NCI-H774 (cell line): ENCODE results near the gene ZNF831.
A peak's percentile ranks its signal among the peaks of the same experiment; 100 is the strongest.

ENCODE experiments used
- DNase-seq: peaks from one replicate; lab custom pipeline; 2025; lab: John Stamatoyannopoulos, UW

The ZNF831 gene

DNA sequence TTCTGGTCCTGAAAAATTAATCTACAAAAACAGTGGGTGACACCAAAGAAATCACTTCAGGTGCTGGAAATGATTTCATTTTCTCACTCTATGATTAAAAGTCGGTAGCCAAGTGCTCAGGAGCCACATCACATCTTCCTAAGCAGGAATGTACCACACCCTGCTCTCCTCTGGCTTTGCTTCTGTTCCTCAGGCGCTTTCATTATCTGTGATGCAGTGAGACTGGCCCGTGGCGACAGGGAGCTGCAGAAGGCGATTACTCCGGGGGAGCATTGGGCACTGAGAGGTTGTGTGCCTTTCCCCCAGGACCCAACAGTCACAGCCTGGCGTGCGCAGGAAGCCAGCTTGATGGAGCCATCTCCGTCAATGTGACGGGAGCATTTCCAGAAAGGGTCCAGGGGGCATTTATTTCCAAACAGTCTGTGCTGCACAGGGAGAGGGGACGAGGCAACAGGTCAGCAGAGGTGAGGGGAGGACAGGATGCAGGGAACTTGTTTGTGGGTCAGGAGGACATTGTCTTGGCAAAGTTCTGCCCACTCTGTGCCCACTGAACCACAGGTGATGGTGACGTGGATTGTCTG is 5.6 kb upstream of the ZNF831 start:
- no peak for DNase-seq

DNA sequence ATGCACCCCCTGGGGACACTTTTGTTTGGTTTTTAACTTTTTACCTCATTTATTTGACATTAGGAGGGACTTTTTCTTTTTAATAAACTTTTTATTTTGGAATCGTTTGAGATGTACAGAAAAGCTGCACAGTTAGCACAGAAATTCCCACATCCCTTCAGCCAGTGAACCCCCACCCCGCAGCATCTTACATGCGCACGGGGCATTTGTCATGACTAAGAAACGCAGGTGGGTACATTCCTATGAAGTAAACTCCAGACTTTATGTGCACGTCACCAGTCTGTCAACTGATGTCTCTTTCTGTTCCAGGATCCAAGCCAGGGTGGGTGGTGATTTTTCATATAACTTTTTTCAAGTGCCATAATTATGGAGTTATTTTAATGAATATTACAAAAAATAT is 4.9 kb upstream of the ZNF831 start:
- no peak for DNase-seq

DNA sequence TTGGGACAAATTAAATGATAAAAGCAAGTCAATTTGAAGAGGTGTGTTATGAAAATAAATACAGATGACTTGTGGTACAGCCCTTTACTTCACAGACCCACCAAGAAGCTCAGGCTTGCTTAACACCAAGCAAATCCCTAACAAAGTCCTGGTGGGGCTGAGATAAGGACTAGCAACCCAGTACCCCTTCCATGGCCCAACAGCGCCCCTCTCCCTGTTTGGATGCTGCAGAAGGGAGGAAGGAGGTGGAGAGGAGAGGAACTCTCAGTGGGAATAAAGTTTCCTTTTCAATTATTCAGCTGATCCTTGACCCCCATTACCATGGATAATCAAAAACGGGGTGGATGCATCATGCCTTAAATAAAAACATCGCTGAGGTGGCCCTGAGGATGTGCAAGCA is 4.5 kb upstream of the ZNF831 start:
- no peak for DNase-seq

DNA sequence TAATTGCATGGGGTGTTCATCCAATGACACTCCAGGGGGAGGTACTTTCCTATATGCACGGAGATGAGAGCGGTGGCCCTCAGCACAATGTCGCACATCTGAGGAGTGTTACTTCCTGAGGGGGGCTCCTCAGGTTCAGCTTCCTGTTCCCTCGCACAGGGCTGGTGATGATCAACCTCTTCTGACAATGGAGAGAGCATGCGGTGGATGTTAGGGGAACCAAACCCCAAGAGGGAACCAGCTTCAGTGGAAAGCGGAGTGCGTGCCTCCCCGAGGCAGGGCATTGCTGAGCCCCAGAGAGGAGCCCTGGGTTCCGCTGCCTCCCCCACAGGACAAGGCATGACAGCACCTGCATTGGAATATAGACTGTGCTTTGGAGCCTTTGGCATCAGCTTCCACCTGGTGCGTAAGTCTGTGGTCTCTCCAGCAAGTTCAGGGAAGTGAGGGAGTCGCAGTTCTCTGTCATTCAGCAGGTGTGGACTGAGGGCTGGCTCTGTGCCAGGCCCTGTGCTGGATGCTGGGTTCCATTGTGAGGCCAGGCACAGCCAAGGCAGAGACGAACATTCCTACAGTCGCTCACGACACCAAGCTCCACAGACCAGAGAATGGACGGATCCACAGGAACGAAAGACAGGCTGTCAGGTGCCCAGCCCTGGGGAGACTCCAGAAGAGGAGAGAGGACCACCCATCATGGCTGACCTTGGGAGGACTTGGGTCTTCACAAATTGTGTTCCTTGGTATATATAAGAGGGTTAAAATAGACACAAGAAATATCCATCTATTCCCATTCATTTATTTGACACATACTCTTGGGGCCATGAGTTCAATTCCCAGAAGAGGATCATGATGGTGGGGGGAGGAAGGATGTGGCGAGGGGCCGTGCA is 3.9 kb upstream of the ZNF831 start:
- DNase-seq: peak; percentile 26

DNA sequence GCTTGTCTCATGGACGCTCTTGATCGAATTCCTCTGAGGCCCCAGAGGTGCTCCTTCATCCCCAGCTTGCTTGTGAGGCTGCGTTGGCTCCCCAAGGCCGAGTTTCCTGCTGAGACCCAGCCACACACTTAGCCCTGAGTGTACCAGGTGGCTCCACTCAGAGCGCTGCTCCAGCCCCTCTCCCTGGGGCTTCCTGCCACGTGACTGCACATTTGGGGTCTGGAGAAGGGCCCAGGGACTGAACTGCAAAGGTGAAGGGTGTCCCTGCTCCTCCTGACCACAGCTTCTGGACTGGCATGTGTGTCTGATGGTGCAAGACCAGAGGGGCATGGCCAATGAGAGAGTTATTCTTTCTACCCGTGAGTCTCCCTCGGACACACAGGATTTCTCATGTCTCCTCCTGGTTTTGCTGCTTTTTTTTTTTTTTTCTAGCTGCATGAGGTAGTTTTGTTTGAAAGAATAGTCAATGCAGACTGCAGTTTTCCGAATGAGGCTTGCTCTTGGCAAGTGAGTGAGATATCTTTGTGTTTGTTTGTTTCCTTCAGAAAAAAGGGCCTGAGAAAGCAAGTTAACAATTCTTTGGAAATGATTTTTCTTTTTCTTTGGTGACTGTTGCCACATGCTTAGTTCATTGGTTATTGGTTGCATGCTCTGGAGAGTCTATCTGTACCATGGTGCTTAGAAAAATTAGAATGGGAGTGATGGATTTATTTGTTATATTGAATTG is 3.1 kb upstream of the ZNF831 start:
- no peak for DNase-seq

DNA sequence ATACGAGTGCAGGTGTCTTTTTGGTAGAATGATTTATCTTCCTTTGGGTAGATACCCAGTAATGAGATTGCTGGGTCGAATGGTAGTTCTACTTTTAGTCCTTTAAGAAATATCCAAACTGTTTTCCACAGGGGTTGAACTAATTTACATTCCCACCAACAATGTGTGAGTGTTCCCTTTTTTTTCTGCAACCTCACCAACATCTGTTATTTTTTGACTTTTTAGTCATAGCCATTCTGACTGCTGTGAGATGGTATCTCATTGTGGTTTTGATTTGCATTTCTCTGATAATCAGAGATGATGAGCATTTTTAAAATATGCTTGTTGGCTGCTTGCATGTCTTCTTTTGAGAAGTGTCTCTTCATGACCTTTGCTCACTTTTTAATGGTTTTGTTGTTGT is 1.9 kb upstream of the ZNF831 start:
- no peak for DNase-seq

DNA sequence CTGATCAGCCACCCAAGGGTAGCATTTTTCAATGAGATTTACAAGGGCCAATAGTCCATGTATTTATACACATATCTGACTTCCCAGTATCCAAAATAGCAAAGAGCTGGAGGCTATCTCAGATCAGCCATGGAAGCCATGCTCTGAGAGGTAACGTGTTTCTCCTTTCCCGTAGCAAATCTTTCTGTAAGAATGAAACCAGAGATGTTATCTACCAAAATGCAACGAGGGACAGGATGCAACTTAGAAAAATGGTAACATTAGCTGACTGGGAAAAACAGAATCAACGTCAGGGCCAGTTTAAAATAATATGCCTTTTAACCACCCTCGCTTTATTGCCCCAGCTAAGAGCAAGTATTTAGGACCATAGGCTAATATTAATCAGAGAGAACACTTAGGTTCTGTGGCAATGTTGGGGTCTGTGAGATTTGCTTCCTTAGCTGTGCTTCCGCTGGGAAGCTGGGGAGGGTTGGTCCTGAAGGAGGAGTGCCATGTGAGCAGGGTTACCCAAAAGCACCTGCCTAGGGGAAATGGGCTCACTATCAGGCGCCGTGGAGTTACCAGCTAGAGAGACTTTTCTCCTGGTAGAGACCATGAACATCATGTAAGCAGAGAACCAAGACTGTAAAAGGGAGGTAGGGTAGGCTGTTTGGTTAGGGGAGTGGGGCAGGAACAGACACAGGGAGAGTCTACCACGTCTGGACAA is 1.2 kb downstream of the ZNF831 start:
- DNase-seq: no peak

DNA sequence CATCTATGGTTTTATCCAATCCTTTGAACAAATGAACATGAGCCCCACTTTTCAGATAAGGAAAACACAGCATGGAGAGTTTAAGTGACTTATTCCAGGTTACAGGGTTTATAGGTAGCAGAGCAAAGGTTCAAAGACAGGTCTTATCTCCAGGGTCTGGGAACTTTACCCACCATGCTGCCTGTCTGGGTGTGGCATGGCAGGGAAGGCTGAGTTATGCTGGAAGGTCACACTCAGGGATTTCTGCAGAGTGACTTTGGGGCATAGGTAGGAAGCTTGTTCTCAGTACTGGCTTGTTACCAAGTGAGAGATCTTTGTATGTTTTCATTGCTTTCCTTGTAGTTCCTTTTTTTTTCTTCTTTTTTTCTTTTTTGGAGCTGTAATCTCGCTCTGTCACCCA is 1.8 kb downstream of the ZNF831 start:
- no peak for DNase-seq

DNA sequence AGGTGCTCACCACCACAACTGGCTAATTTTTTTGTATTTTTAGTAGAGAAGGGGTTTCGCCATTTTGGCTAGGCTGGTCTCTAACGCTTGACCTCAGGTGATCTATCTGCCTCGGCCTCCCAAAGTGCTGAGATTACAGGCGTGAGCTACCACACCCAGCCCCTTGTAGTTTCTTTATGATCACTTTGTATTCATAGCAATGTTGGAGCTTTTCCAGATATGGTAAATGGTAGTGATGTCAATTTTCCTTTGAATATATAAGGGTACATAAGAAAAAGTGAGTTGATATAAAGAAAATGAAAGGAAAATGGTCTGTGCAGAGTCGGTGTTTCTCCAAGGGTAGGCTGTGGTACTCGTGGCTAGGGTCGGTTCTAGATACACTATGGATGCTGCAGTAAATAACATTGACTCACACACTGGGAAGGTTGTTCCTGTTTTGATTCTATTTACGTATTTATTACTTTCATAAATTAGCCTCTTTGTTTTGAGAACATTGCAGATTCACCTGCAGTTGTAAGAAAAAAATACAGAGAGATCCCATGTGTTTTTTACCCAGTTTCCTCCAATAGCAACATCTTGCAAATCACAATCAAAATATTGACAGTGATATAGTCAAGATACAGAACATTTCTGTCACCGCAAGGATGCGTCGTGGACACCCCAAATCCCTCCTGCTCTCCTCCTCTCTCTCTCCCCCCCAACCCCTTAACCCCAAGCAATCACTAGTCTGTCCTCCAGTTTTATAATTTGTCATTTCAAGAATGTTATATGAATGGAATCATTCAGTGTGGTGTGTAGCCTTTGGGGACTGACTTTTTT is 2.5 kb downstream of the ZNF831 start:
- DNase-seq: no peak

DNA sequence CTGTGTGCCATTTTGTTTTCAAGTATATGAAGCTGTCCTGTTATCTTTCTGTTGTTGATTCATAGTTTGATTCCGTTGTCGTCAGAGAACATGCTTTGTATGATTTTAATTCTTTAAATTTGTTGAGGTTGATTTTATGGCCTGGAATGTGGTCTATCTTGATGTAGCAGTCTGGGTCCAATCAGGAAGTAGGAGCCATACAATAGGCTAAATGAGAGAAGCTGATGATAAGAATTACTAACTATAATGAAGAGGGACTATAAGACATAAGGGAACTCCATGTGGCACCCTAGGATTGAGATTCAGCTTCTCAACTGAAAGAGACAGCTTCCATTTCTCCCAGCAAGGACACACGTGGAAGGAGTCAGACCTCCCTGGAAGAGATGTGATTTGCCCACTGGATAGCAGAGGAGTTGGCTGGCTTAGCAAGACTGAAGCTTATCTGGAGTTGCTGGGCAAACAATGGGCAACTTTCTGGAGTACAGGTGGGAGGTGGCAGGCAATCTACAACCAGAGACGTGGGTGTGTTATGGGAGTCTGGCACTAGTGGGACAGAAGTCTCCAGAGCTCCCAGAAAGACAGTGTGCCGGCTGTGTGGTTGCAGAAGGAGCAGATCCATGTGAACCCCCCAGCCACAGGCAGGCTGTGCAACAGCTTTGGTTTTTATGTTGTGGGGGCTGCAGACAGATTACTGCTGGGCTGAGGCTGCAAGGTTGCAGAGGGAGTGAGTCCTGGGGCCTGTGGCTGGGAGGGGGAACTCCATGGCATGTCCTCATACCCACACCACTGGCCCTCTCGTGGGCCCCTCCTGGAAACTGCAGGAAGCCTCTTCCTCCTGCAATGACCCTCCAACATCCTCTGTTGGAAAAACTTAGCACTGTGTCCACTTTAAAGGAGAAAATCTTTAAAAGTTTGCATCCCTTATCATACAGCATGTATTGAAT is 7.1 kb downstream of the ZNF831 start:
- DNase-seq: no peak

DNA sequence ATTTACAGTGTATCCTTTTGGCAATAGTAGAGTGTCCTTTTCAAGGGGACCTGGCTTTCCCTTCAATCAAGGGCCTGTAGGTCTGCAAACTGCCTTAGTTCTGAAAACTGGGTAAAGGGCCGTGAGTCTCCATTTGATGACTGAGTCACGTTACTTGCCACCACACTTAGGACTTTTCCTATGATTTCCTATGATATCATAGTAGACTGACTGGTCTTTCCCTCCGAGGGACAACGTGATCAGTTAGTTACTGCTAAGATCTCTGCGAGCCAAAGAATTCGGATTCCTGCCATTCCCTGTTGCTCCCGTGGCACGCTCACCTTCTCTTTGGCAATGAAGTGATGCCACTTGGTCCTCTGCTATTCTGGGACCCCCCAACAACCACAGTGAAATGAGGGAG is 8.4 kb downstream of the ZNF831 start:
- DNase-seq: no peak

DNA sequence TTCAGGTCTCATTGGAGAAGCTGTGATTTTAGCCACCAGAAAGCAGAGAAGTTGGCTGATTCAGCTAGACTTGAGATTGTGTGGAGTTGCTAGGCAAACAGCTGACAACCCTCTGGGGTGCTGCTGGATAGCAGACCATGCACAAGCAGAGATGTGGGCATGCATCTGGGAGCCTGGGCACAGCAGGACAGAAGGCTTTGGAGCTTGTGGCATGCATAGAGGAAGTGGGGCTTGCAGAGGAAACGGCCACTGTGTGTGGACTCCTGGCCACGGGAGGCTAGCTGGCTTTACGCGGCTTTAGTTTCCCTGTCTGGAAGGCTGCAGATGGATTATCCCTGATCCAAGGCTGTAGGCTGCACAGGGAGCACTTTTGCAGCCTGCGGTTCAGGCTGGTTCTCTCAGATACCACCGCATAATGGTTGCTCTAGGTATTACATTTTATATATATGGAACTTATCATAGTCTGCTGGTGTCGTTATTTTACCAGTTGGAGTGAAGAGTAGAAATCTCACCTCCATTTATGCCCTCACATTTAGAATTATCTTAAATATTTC is 10.4 kb downstream of the ZNF831 start:
- DNase-seq: no peak

DNA sequence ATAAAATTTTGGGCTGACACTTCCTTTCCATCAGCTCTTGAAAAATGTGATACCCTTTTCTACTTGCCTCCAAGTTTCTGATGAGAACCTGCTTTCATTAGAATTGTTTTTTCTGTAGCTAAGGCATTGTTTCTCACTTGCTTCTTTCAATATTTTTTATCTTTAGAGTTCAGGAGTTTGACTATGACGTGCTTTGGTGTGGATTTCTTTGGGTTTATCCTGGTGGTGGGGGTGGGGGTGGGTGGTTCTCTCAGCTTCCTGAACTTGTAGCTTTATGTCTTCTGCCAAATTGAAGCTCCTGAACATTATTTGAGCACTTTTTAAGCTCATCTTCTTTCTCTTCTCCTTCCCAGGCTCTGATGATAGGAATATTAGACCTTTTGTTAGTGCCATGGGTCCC is 11.4 kb downstream of the ZNF831 start:
- DNase-seq: no peak

DNA sequence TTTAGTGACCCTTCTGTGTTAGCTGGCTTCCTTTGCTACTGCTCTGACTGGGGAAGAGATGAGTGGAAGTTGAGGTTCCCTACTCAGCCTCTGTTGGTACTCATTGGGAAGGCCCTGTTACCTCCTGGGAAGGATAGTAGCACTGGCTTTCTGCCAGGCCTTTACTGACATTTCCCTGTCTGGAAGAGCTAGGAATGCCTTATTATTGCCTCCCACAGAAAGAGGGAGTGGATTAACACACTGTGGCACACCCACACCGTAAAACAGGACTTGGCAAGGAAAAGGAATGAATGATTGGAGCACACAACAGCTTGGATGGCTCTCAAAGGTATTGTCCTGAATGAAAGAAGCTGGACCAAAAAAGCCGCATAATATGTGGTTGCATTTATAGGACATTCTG is 12.2 kb downstream of the ZNF831 start:
- no peak for DNase-seq

DNA sequence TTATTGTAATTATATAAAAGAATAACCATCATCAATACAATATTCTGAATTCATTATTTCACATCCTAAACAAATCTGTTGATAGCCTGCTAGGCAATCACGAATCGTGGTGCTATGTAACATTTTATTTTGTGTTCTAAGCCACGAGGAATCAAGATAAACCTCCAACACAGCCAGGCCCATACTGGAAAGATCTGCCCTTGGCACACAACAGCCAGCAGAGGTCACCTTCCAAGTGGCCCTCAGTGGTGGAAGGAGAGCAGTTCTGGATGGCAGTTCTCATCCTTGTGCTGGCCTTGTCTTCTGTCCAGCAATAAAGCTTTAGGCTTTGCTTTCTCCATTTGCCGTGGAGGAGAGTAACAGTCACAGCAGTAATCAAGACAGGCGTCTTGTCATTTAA is 13.2 kb downstream of the ZNF831 start:
- no peak for DNase-seq

DNA sequence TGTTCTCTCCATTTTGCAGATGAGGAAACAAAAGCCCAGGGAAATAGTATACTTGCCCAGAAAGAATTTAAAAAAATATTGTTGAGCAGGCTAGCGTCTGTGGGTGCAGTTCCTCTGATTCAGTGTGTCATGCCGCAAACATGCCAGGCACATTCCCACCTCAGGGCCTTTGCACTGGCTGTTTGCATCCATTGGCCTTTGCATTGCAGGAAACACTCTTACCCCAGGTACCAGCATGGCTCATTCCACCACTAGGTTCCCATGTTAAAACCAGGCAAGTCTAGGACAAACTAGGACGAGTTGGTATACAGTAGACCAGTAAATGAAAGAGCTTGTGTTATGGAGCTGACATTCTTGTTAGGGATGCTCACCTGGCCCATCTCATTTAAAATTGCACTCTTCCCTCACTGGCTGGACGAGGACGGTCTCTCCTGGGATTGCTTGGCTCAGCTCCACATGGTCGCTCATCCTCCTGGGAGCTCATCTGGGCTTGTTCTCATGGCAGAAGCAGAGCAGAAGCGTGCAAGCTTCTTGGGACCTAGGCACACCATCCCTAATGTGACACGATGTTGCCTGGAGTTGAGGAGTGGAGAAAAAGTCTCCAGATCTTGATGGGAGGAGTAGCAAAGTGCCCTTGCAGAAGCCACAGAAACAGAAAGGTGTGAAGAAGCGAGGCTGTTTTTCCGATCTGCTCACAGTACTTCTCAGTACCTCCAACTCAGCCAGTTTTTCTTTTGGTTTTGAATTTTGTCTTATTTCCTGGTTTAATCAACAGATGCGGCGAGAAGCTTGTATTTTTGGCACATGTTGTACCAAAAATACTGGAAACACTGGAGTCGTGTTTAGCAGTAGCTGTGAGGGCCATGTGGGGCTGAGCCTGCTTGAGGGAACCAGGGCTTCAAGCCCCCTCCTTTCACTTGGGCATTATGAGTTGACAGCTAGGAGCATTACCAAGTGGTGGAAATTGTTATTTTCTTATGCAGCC is 13.9 kb downstream of the ZNF831 start:
- DNase-seq: no peak

DNA sequence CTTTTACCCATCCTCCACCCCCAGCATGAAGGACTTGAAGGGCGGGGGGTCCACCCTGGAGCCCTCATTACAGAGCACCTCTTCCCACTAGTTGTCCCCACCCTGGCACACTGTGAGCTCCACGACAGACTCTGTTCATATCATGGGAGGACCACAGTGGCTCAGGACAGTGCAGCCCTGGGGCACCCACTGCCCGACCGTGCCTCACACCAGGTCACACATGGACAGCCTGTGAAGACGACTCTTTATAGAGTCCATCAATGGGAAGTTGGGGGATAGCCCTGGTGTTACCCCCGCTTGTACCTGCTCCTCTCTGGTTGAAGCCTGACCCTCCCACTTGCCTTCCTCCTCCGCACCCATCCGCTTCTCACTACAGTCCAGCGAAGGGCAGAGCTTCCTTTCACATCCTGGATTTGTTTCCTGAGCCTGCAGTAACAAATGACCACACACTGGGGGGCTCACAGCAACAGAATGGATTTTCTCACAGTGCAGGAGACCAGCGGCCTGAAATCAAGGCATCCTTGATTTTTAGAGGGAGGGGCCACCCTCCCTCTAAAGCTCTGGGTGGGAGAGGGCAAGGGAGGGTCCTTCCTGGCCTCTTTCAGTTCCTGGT is 15.5 kb downstream of the ZNF831 start:
- DNase-seq: no peak

DNA sequence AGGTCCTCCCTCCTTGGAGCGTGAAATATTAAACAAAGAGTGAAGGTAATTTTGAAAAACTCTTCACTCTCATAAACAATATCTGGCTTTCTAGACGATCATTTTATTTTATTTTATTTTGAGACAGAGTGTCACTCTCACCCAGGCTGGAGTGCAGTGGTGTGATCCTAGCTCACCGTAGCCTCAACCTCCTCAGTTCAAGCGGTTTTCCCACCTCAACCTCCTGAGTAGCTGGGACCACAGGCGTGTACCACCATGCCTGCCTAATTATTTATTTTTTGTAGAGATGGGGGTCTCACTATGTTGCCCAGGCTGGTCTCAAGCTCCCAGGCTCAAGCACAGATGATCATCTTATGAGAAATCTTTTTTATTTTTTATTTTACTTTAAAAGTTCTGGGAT is 16.4 kb downstream of the ZNF831 start:
- no peak for DNase-seq

DNA sequence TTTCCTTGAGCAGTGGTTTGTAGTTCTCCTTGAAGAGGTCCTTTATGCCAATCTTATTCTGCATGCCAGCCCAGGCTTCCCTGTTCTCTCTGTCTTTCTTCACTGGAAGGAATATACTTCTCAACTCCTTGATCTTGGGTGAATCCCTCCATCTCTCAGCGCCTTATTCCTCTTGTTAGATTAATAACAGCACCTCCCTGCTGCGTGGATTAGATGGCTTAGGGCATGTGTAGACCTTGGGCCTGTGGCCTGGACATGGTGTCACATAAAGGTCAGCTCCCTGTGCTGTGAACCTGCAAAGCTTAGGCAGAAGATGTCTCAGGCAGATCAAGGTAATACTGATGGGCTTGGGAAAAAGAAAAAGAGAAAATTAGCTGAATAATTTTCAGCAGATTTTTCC is 18.3 kb downstream of the ZNF831 start:
- DNase-seq: no peak
